ENCODE results near the gene CRYL1.

Gene CRYL1

DNA sequence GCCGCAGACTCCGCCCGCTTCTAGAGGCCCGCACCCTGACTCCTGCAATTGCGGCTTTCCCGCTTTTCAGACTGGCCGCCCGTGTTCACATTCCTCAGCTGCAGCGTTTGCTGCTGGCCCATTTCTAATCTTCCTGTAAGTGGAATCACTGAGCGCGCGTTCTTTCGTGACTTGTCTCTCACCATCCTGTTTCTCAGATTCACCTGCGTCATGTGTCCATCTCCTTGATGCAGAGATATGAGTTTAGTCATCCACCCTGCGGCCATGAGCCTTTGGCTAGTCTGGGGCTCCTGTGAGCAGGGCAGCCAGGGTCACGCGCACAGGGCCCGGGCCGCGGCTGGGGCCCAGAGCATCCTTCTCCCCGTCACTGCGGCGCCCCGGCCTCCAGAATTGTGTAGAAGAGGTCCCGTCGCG is 110.0 kb downstream of the CRYL1 start:
- no peak for FAIRE-seq
- TF ChIP-seq, protein P1, sequence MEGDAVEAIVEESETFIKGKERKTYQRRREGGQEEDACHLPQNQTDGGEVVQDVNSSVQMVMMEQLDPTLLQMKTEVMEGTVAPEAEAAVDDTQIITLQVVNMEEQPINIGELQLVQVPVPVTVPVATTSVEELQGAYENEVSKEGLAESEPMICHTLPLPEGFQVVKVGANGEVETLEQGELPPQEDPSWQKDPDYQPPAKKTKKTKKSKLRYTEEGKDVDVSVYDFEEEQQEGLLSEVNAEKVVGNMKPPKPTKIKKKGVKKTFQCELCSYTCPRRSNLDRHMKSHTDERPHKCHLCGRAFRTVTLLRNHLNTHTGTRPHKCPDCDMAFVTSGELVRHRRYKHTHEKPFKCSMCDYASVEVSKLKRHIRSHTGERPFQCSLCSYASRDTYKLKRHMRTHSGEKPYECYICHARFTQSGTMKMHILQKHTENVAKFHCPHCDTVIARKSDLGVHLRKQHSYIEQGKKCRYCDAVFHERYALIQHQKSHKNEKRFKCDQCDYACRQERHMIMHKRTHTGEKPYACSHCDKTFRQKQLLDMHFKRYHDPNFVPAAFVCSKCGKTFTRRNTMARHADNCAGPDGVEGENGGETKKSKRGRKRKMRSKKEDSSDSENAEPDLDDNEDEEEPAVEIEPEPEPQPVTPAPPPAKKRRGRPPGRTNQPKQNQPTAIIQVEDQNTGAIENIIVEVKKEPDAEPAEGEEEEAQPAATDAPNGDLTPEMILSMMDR (IDR thresholded peaks at IDR 0.05; ENCODE audit: insufficient read depth, missing control alignments): no peak
- no peak for DNase-seq (ENCODE audit: insufficient read length, low spot score)

DNA sequence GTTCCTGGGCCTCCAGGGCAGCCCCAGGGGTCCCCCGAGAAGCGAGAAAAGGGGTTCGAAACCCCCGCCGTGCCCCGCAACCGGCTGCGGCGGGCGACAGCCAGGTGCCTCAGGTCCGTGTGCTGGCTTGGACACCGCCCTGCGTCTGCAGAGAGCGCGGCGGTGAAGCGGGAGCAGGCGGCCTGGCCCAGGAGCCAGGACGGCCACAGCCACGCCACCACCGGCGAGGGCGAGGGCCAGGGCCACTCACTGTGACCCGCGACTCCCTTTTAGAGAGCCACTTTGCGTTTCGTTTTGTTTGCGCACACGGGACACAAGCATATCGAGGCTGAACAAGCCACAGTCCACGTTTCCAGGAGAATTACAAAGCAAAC is 110.4 kb downstream of the CRYL1 start:
- TF ChIP-seq, protein P1 (IDR thresholded peaks at IDR 0.05; ENCODE audit: insufficient read depth, missing control alignments): no peak
- DNase-seq (ENCODE audit: insufficient read length, low spot score): no peak
- no peak for FAIRE-seq

DNA sequence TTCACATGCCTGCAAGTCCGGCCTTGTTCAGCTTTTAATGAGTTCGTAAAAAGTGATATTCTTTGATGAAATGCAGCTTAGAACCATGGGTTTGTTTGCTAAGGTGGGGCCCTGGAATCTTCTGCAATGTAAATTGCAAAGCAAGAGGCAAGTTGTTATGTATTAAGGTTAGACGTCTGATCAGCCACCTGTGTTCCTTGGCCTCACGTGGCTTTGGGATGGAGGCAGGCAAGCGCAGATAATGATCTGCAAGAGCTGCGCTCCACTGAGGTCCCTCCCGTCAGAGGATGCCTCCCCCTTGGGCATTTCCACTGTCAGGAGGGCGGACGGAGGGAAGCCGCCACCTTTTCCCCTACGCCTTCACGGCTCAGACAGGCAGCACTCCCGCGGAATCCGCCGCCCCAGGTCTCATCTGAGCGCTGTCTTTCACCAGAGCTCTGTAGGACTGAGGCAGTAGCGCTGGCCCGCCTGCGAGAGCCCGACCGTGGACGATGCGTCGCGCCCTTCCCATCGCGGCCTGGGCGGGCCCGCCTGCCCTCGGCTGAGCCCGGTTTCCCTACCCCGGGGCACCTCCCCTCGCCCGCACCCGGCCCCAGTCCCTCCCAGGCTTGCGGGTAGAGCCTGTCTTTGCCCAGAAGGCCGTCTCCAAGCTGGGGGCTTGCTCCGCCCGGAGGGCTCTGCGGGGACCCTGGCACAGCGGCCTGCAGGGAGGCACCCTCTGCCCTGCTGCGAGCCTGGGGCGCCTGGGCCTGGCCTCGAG is 110.9 kb downstream of the CRYL1 start:
- no peak for FAIRE-seq

DNA sequence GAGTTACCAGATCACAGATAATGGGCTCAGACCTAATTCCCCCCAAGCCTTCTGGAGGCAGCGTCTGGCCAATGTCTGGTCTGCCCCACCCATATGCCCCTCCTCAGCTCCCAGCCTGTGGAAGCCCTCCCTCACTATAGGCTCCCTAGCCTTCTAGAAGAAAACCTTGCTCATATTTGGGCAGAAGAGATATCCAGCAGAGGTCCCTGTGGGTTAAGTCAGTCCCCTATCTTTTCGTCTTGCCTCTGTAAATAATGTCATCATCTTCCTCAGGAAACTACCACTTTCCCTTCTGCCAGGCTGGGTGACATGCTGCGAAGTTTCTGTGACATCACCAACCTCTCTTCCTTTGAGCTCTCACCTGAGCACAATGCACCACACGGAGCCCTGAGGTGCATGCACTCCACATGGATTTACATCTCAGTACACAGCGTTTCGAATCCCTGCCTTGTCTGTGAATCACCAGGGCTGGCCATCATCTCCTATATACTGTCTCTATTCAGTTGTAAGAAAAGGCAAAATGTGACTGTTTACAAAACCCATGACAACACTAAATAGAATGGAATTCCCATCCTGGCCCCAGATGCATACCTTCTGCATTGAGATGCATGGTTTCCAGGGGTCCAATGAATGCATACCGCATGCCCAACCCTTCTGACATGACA is 112.8 kb downstream of the CRYL1 start:
- TF ChIP-seq, protein P1 (IDR thresholded peaks at IDR 0.05; ENCODE audit: insufficient read depth, missing control alignments): no peak
- no peak for DNase-seq (ENCODE audit: insufficient read length, low spot score)

More for the DNA sequence above, 110.9 kb downstream of the CRYL1 start:
- TF ChIP-seq, protein P1 (IDR thresholded peaks at IDR 0.05; ENCODE audit: insufficient read depth, missing control alignments): no peak
- no peak for DNase-seq (ENCODE audit: insufficient read length, low spot score)

DNA sequence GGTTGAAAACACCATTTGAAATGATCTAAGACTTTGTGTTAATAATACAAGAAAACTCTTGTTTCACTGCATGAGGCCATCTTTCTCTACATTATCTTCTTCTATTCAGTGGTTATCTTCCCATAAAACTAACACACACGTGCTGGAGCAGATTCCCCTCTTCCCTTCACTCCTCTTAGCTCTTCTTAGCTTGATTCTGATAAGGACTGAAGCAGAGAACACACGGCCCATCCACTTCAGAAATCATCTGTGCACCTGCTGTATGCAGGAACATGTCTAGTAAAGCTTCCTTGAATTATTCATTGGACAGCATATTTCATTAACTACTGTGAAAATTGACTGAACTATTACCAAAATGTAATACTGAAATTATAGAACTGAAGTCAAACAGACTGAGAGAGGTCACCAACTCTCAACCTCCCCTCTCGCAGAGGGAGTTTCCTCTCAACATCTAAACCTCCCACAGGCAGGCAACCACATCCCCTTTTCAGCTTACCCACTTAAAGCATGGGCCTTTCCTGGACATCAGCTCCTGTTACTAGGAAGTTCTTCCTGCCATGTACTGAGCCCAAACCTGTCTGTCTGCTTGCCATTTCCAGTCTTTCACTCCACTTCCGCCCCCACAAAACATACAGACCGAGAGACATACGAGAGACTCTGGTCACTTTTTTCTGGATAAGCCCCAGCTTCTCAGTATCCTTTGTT is 113.9 kb downstream of the CRYL1 start:
- no peak for DNase-seq (ENCODE audit: insufficient read length, low spot score)
- TF ChIP-seq, protein P1 (IDR thresholded peaks at IDR 0.05; ENCODE audit: insufficient read depth, missing control alignments): no peak
- FAIRE-seq: no peak

More for the DNA sequence above, 112.8 kb downstream of the CRYL1 start:
- no peak for FAIRE-seq

DNA sequence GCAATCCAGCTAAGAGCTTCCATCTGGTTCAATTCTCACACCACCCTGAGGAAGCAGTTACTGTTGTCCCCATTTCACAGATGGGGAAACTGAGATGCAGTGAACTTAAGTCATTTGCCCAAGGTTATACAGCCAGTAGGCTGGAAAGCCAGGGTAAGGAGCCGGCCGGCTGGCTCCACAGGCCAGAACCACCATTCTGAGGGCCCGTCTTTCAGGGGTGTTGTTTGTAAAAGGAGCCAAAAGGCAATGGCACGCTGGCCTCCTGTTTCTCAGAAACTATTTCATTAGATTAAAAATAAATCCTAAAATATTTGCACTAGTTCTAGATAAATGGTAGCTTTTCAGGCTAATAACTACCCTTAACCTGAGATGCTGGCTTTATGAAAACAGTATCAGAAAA is 114.9 kb downstream of the CRYL1 start:
- no peak for FAIRE-seq
- TF ChIP-seq, protein P1 (IDR thresholded peaks at IDR 0.05; ENCODE audit: insufficient read depth, missing control alignments): no peak
- no peak for DNase-seq (ENCODE audit: insufficient read length, low spot score)

All from D721Med (cell line).